Mucosa of descending colon (tissue), 3 donors: ENCODE results near the gene FYB2. TPM values are rescaled to one million over a fixed set of nuclear protein-coding genes. Genes with fewer than 3 reads are reported as not detected.

Experiments
- ATAC-seq: fragments of 200-7000 bp; cut with Tn5 transposase; one replicate; pipeline ENCODE4 v1.9.1; 2020; ENCODE audit warnings: mild to moderate bottlenecking, moderate library complexity
- DNase-seq, 3 donors: peaks; one replicate each; pipeline ENCODE4 v3.0.0-alpha.2; 2020
- H3K36me3 ChIP-seq: fragments of 200-600 bp; one replicate; pipeline ENCODE4 v1.8.0; 2021; ENCODE audit warnings: low read depth, mild to moderate bottlenecking
- H3K4me1 ChIP-seq: fragments of 200-600 bp; one replicate; pipeline ENCODE4 v1.8.0; 2021; ENCODE audit warnings: low read depth, mild to moderate bottlenecking
- H3K4me3 ChIP-seq: fragments of 200-600 bp; one replicate; pipeline ENCODE4 v1.8.0; 2021; ENCODE audit warnings: mild to moderate bottlenecking
- H3K9me3 ChIP-seq: fragments of 200-600 bp; one replicate; pipeline ENCODE4 v1.8.0; 2021; ENCODE audit warnings: mild to moderate bottlenecking
- intact Hi-C, 2 donors: fragments of 100-400 bp; cut with DNase I in 1 of 2; cut with micrococcal nuclease in 1 of 2; formaldehyde crosslinking; loops; one replicate each; pipeline versions ENCODE4 v1.11.0 to v1.11.1; 2022; cut with DNase I, micrococcal nuclease
- total RNA-seq, 3 donors: library from RNA; stranded (reverse); fragmentation: NEBNext Ultra II Directional in 2 of 3; extraction: Animal tissue kit (Norgen Biotek cat#: 25700) in 2 of 3; gene quantifications; one replicate each; pipeline versions ENCODE4 v1.2.1 to v1.2.4, GENCODE V29; 2021 to 2023
- TF ChIP-seq, protein P1 (sequence below): fragments of 200-600 bp; IDR thresholded peaks from one replicate; pipeline ENCODE4 v1.8.0; 2022; ENCODE audit warnings: antibody characterized with exemption, mild to moderate bottlenecking
- donor health status: DM: no; HTN: no; CAD: no; lungs with moderate emphysema.
- donor health status: DM: no; HTN: no; CAD: no.
- donor health status: DM: no; HTN: yes; CAD: no.

FYB2 gene
- total RNA-seq, 3 donors from 2014 or later, result 0.90 to 3.0 (median 0.95) TPM

DNA sequence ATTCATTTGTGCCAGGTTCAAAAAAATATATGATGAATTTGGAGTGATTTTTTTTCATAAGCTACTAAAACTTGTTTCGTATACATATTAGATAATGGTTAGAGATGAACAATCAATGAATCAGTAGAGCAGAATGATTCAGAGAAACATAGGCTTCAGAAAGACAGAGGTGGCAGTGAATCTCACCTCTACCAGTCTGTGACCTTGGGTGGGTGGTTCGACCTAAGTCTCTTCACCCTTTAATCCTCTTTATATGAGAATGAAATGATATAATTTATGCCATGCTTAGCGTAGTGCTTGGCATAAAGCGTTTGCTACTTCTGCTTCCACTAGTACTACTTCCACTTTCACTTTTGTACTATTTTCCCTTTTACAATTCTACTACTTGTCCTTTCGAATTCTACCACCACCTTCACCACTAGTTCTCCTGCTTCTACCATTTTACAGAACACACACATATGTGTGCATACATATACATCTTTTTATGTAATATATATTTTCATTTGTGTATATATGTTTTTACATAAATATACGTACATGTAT, 45.1 kb downstream of the FYB2 start:
- peak; percentile 67 for ATAC-seq
- no peaks in the 10 kb centered on the region for H3K36me3 ChIP-seq
- H3K4me3 ChIP-seq, result no peak overlapping the region
- TF ChIP-seq, protein P1, sequence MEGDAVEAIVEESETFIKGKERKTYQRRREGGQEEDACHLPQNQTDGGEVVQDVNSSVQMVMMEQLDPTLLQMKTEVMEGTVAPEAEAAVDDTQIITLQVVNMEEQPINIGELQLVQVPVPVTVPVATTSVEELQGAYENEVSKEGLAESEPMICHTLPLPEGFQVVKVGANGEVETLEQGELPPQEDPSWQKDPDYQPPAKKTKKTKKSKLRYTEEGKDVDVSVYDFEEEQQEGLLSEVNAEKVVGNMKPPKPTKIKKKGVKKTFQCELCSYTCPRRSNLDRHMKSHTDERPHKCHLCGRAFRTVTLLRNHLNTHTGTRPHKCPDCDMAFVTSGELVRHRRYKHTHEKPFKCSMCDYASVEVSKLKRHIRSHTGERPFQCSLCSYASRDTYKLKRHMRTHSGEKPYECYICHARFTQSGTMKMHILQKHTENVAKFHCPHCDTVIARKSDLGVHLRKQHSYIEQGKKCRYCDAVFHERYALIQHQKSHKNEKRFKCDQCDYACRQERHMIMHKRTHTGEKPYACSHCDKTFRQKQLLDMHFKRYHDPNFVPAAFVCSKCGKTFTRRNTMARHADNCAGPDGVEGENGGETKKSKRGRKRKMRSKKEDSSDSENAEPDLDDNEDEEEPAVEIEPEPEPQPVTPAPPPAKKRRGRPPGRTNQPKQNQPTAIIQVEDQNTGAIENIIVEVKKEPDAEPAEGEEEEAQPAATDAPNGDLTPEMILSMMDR, result no peak
- DNase-seq, result no peak
- H3K9me3 ChIP-seq, result no peaks in the 10 kb centered on the region
- intact Hi-C loops, result no loop called here
- H3K4me1 ChIP-seq, result no peaks in the 10 kb centered on the region

DNA sequence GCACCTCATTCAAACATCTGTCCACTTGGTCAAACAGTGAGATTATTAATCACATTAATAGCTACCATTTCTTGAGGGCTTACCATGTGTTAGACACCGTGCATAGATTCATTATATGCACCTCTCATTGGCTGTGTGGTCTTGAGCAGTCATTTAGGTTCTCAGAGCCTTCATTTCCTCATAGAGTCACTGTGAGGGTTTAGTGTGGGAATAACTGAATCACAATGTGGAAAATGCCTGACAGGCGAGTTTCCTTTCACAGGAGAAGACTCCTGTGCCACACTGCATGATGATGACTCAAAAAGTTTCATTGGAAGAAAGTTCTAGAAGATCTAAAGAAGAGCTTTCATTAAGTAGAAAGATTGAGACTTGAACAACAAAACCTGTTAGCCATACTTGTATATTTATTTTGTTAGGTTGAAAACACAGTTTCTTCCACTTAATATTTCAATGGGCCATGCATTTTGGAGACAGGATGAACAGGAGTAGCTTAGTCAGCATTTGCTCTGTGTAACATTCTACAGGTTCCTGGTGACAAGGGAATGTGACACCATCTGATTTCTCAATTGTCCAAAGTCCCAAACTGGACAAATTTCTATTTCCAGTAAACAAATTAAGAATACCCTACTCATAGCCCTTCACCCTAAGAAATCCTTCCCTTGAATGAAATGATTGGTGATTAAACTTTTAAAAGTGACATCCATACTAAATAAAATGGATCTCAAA, 45.7 kb downstream of the FYB2 start:
- Histone ChIP-seq H3K4me3 (no peak overlapping the region), H3K4me1 (no peaks in the 10 kb centered on the region), H3K36me3 (no peaks in the 10 kb centered on the region), H3K9me3 (no peaks in the 10 kb centered on the region)
- ATAC-seq, result no peak
- no peak for DNase-seq
- TF ChIP-seq, protein P1, result no peak
- intact Hi-C loops, result no loop called here

- DNase-seq (no peak), ATAC-seq (no peak)
- H3K36me3 ChIP-seq, result no peaks in the 10 kb centered on the region
- H3K4me3 ChIP-seq, result no peak overlapping the region
- no peaks in the 10 kb centered on the region for H3K9me3 ChIP-seq
- TF ChIP-seq, protein P1, result no peak
- intact Hi-C loops, result no loop called here
- no peaks in the 10 kb centered on the region for H3K4me1 ChIP-seq
These were observed 47.5 kb downstream of the FYB2 start for GRCh38 chr1:56771717-56772116.

DNA sequence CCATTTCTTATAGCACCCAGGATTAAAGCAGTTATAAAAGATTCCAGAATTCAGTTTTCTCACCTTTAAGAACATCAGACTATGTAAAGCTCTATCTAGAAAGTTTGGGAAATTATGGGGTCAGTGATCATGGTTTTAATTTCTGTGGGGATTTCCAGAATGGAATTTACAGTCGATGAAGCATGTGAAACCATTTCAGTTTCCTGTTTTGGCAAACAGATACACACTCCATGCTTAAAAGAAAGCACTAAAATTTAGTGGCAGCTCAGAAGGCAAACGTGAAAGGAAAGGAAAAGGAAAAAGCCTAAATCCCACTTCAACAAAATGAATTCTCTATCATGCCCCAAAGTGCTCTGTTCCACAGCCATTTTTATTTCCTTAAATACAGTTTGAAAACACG, 60.4 kb downstream of the FYB2 start:
- Histone ChIP-seq H3K4me1 (peaks cover 3% of the 10 kb centered on the region), H3K4me3 (no peak overlapping the region), H3K9me3 (no peaks in the 10 kb centered on the region), H3K36me3 (no peaks in the 10 kb centered on the region)
- ATAC-seq, result no peak
- no peak for DNase-seq
- TF ChIP-seq, protein P1, result no peak
- intact Hi-C loops, result no loop called here

- TF ChIP-seq, protein P1, result no peak
- no peak overlapping the region for H3K4me3 ChIP-seq
- peak; percentile 62 for ATAC-seq
- H3K36me3 ChIP-seq, result no peaks in the 10 kb centered on the region
- H3K9me3 ChIP-seq, result no peaks in the 10 kb centered on the region
- peaks cover 3% of the 10 kb centered on the region for H3K4me1 ChIP-seq
- intact Hi-C loops, result no loop called here
- DNase-seq, result peak in 2 of 3 donors; percentile 40 to 54
These were observed 61.1 kb downstream of the FYB2 start for GRCh38 chr1:56758135-56758534.
